Caco-2 (cell line): Measurements from ENCODE around the gene TMEM132E. TPM values are rescaled to one million over a fixed set of nuclear protein-coding genes. Genes with fewer than 3 reads are reported as not detected.

Experiments used
- BruUV-seq: library from RNA; stranded (reverse); fragments of 400-500 nt; replicated peaks from 2 replicates; lab custom pipeline; 2021; lab: Mats Ljungman, UMichigan
- CTCF ChIA-PET: fragments of 300-600 bp; sonication (Branson Sonifier 250); formaldehyde crosslinking; loops from one replicate; lab custom pipeline; 2022; ENCODE audit warnings: antibody characterized with exemption; lab: Charles Lee
- POLR2A ChIA-PET: fragments of 300-600 bp; sonication (Branson Sonifier 250); formaldehyde crosslinking; loops from one replicate; lab custom pipeline; 2022; ENCODE audit warnings: antibody characterized with exemption; lab: Charles Lee
- DNase-seq, 2 experiments: peaks; one replicate each; pipeline versions ENCODE4 v3.0.0 to v3.0.0-alpha.2; 2020 to 2022
- H3K27me3 ChIP-seq: replicated peaks from 2 replicates; pipeline ENCODE4 v1.6.0; 2011; ENCODE audit warnings: low read length; ENCODE audit not compliant: control insufficient read depth, insufficient read depth
- H3K36me3 ChIP-seq: 2 replicates; pipeline ENCODE4 v1.5.1; 2011; ENCODE audit warnings: low read length; ENCODE audit not compliant: control insufficient read depth, insufficient read depth
- H3K4me1 ChIP-seq: fragments of 250-450 bp; sonication (Bioruptor Pico); 2 replicates; pipeline ENCODE4 v1.5.1; 2020; ENCODE audit warnings: mild to moderate bottlenecking
- H3K4me3 ChIP-seq: 2 replicates; pipeline ENCODE4 v1.5.1; 2011; ENCODE audit warnings: low read depth, mild to moderate bottlenecking, control low read depth, low read length
- H3K9me3 ChIP-seq: fragments of 250-450 bp; sonication (Bioruptor Pico); 2 replicates; pipeline ENCODE4 v1.5.1; 2020; ENCODE audit warnings: mild to moderate bottlenecking, moderate library complexity
- H3K27ac Mint-ChIP-seq: one replicate; pipeline ENCODE4 v1.8.0; 2022; ENCODE audit warnings: mixed read lengths; ENCODE audit not compliant: unreplicated experiment
- H3K27me3 Mint-ChIP-seq: one replicate; pipeline ENCODE4 v1.8.0; 2022; ENCODE audit warnings: mixed read lengths; ENCODE audit not compliant: insufficient read depth, unreplicated experiment
- H3K36me3 Mint-ChIP-seq: one replicate; pipeline ENCODE4 v1.8.0; 2022; ENCODE audit warnings: mild to moderate bottlenecking, mixed read lengths; ENCODE audit not compliant: insufficient read depth, unreplicated experiment
- H3K4me1 Mint-ChIP-seq: one replicate; pipeline ENCODE4 v1.8.0; 2022; ENCODE audit warnings: low read depth, mixed read lengths; ENCODE audit not compliant: unreplicated experiment
- H3K4me3 Mint-ChIP-seq: one replicate; pipeline ENCODE4 v1.8.0; 2022; ENCODE audit warnings: mild to moderate bottlenecking, moderate library complexity, mixed read lengths; ENCODE audit not compliant: unreplicated experiment
- H3K9me3 Mint-ChIP-seq: one replicate; pipeline ENCODE4 v1.8.0; 2022; ENCODE audit warnings: mixed read lengths; ENCODE audit not compliant: unreplicated experiment
- intact Hi-C: fragments of 100-400 bp; cut with micrococcal nuclease; formaldehyde crosslinking; loops from one replicate; pipeline ENCODE4 v1.10.0; 2022; ENCODE audit not compliant: unreplicated experiment
- total RNA-seq: library from RNA; stranded (reverse); gene quantifications from 2 replicates; pipeline ENCODE4 v1.2.3, GENCODE V29; 2022
- TF ChIP-seq, protein P1 (sequence below), 2 experiments: fragments of 200-600 bp in 1 of 2; IDR thresholded peaks; 1 replicate in 1 of 2; 2 replicates in 1 of 2; pipeline versions ENCODE4 v1.5.1 to v1.8.0; 2011 to 2022; ENCODE audit warnings: antibody characterized with exemption in 1 of 2, control low read depth in 1 of 2, inconsistent platforms in 1 of 2, low read depth in 1 of 2, low read length in 1 of 2, mild to moderate bottlenecking in 1 of 2, moderate library complexity in 1 of 2; ENCODE audit not compliant: insufficient read depth in 1 of 2, severe bottlenecking in 1 of 2, unreplicated experiment in 1 of 2

TMEM132E gene
- total RNA-seq, 1 experiment from 2014 or later: 0.07 TPM

- H3K36me3 ChIP-seq: no peaks in the 10 kb centered on the region
- POLR2A ChIA-PET: no interaction called here
- no peaks in the 10 kb centered on the region for H3K9me3 ChIP-seq
- H3K4me3 Mint-ChIP-seq: no peak overlapping the region
- no peaks in the 10 kb centered on the region for H3K36me3 Mint-ChIP-seq
- H3K4me1 Mint-ChIP-seq: peaks cover 35% of the 10 kb centered on the region
- CTCF ChIA-PET: no interaction called here
- peak overlapping the region; percentile 86 for H3K27ac Mint-ChIP-seq
- no peak for DNase-seq
- TF ChIP-seq, protein P1, sequence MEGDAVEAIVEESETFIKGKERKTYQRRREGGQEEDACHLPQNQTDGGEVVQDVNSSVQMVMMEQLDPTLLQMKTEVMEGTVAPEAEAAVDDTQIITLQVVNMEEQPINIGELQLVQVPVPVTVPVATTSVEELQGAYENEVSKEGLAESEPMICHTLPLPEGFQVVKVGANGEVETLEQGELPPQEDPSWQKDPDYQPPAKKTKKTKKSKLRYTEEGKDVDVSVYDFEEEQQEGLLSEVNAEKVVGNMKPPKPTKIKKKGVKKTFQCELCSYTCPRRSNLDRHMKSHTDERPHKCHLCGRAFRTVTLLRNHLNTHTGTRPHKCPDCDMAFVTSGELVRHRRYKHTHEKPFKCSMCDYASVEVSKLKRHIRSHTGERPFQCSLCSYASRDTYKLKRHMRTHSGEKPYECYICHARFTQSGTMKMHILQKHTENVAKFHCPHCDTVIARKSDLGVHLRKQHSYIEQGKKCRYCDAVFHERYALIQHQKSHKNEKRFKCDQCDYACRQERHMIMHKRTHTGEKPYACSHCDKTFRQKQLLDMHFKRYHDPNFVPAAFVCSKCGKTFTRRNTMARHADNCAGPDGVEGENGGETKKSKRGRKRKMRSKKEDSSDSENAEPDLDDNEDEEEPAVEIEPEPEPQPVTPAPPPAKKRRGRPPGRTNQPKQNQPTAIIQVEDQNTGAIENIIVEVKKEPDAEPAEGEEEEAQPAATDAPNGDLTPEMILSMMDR (IDR thresholded peaks at IDR 0.05; ENCODE audit: insufficient read depth in 1 of 2, low read depth in 1 of 2, low read length in 1 of 2, severe bottlenecking in 1 of 2, unreplicated experiment in 1 of 2): no peak
- H3K27me3 ChIP-seq: no peaks in the 10 kb centered on the region
- no peaks in the 10 kb centered on the region for H3K9me3 Mint-ChIP-seq
- intact Hi-C loops: no loop called here
- no peaks in the 10 kb centered on the region for H3K27me3 Mint-ChIP-seq
- BruUV-seq: no TSS peak
- no peak overlapping the region for H3K4me3 ChIP-seq
- peaks cover 62% of the 10 kb centered on the region for H3K4me1 ChIP-seq
Measured at GRCh38 chr17:34651402-34651811, 72.0 kb downstream of the TMEM132E start.

- Histone ChIP-seq H3K9me3 (no peaks in the 10 kb centered on the region), H3K27me3 (no peaks in the 10 kb centered on the region), H3K4me3 (no peak overlapping the region), H3K4me1 (peaks cover 62% of the 10 kb centered on the region), H3K36me3 (no peaks in the 10 kb centered on the region)
- H3K27me3 Mint-ChIP-seq: no peaks in the 10 kb centered on the region
- H3K4me3 Mint-ChIP-seq: peak overlapping the region; percentile 55
- H3K36me3 Mint-ChIP-seq: no peaks in the 10 kb centered on the region
- no peaks in the 10 kb centered on the region for H3K9me3 Mint-ChIP-seq
- intact Hi-C loops: no loop called here
- BruUV-seq: no TSS peak
- H3K4me1 Mint-ChIP-seq: peaks cover 35% of the 10 kb centered on the region
- peak; percentile 44 to 78 for DNase-seq
- ChIA-PET CTCF (no interaction called here), POLR2A (no interaction called here)
- H3K27ac Mint-ChIP-seq: peak overlapping the region; percentile 86
- TF ChIP-seq, protein P1 (IDR thresholded peaks at IDR 0.05; ENCODE audit: insufficient read depth in 1 of 2, low read depth in 1 of 2, low read length in 1 of 2, severe bottlenecking in 1 of 2, unreplicated experiment in 1 of 2): no peak
Measured at GRCh38 chr17:34652021-34652555, 72.7 kb downstream of the TMEM132E start.

DNA sequence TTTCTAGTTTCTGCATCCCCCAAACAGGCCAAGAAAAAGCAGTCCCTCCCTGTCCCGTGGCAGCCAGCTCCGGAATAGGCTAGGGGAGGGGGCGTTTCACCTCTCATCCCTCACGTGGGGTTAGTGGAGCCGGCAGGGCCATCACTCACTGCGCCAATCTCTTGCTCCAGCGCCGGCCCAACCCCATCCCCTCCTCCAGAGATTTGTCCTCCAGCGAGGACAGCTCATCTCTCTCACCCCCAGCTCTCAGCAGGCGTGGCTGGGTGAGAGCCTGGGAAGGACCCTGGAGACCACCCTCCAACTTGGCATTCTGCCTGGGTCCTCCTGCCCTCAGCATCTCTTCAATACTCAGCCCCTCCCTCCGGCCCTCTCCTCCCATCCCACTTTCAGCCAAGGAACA, 74.1 kb downstream of the TMEM132E start:
- H3K27ac Mint-ChIP-seq: peak overlapping the region; percentile 26
- ChIA-PET POLR2A (interaction anchor here (0.5 kb wide), 1 partner anchor 384 kb away, joined by 7 read pairs; no protein-coding TSS in a partner anchor), CTCF (interaction anchor here (0.6 kb wide), 1 partner anchor 91 kb away, joined by 3 read pairs; no protein-coding TSS in a partner anchor)
- no peaks in the 10 kb centered on the region for H3K36me3 Mint-ChIP-seq
- no TSS peak for BruUV-seq
- no peaks in the 10 kb centered on the region for H3K9me3 Mint-ChIP-seq
- no peak overlapping the region for H3K4me3 Mint-ChIP-seq
- intact Hi-C loops: no loop called here
- no peaks in the 10 kb centered on the region for H3K27me3 ChIP-seq
- no peak overlapping the region for H3K4me3 ChIP-seq
- peaks cover 59% of the 10 kb centered on the region for H3K4me1 ChIP-seq
- TF ChIP-seq, protein P1 (IDR thresholded peaks at IDR 0.05; ENCODE audit: insufficient read depth in 1 of 2, low read depth in 1 of 2, low read length in 1 of 2, severe bottlenecking in 1 of 2, unreplicated experiment in 1 of 2): no peak
- no peaks in the 10 kb centered on the region for H3K36me3 ChIP-seq
- no peaks in the 10 kb centered on the region for H3K9me3 ChIP-seq
- H3K4me1 Mint-ChIP-seq: peaks cover 35% of the 10 kb centered on the region
- no peaks in the 10 kb centered on the region for H3K27me3 Mint-ChIP-seq
- no peak for DNase-seq
